ENCODE results near the gene PLXNA2.

Gene PLXNA2

DNA sequence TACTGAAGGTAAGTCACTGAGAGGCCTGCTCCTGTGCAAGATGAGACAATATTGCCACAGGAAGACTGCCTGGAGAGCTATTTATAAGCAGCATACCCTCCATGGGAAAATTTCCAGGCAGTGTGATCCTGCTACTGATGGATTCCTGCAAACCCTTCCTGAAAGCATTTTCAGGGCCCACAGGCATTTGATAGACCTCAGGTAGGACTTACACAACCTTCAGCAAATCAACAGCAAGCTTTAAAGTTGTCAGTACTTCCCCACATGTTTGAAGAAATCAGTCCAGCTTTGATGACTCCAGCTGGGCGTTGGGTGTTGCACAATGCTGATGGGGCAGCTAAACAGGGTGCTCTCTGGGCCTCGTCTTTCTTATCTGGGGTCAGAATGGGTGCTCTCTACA lies 108.8 kb downstream of the PLXNA2 start:
- no peak for DNase-seq

GRCh38 chr1:208134491-208134890 lies 109.7 kb downstream of the PLXNA2 start:
- DNase-seq: no peak

DNA sequence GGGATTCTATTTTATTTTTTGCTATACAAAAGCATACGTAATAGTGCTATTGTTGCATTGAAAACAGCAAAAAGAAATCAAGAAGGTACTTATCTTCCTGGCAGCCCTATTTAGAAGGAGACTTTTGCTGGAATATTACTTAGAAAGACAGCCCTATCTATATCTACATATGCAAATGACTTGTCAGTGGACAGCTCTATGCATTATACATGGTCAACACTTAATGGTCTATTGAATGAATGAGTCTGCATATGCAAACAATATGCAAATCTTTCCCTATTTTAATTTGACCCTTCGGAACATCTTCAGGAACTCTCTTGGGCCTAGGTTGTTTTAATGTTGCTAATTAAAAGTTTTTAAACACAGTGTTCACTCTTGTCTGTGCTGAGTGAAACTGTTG lies 110.8 kb downstream of the PLXNA2 start:
- DNase-seq: no peak

DNA sequence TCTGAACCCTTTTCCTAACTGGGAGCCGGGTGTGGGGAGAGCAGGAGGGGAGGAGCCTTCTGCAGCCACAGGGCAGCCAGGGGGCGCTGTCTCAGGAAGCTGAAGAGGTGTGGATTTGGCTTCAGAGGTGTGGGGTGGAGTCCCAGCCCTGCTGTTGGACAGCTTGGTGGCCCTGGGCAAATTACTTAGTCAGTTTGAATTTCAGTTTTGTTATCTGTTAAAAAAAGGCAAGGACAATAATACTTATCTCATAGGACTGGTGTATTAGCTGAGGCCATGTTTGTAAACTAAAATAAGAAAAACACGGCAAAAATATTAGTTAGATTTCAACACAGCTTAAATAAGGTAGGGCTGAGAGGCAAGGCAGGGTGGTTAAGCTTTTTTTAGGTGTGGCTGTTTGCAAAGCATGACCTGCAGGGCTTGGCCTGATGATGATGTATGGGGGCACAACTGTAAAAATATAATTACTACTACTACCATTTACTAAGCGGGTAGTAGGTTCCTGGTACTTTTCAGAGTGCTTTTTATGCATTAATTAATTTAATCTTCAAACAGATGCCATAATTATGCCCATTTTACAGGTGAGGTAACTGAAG lies 111.8 kb downstream of the PLXNA2 start:
- DNase-seq: peak; percentile 44

DNA sequence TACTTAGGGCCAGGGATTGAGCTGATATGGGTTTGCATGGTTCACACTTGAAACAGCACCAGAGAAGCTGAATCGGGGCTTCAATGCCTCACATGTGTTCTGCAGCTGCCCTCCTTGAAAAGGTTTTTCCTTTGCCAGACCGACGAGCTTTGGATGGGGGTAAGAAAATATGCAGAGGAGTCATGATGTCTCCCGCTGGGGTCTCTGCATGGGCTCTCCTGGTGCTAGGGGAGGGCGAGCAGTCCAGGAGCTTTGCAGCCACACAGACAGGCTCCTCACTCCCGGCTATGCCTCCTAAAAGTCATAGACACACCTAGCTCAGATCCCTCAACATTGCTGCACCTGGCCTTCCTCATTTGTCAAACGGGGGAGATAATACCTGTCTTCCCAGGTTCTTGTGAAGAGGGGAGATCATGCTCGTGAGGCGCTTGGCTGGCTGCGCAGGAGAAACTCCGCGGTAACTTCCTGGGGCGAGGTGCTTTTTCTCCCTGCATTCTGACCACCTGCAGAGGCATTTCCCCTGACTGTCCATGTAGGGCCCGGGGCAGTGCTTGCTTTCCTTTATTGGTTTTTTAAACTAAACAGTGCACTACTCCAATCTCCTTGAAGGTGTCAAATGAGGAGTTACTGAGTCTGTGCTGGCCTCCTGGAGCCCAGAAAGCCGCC lies 112.4 kb downstream of the PLXNA2 start:
- DNase-seq: no peak

- DNase-seq: no peak
These were observed 114.7 kb downstream of the PLXNA2 start for GRCh38 chr1:208129487-208129886.

- DNase-seq: no peak
These were observed 115.1 kb downstream of the PLXNA2 start for GRCh38 chr1:208129060-208129459.

DNA sequence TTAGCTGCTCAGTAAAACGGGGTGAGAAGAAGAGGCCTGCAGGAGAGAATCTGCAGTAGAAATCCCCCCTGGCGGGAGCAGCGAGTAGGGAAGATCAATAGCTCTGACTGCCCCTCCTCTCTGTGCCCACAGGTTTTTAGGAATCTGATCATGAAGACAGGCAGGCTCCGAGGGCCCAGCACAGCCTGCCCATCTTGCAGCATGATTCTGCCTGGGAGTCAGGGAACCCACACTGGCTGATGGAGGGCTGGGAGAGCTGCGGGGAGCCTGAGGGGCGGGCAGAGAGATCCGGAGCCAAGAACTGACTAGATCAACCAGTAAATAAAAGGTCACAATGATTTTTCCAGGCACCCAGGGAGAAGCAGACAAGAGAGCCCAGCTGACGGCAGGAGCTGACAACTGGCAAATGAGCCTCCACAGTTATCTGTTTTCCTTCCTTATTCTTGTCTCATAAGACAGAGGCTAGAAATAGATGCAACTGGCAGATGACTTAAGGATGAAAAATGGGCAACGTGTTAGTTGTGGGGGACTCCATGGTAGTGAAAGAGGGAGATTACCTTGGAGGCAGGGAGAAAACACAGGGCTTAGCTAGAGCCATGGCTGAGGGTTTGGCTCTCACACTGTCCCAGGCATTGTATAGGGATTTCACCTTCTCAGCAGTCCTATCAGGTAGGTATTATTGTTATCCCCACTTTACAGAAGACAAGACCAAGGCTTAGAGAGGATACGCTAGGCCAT lies 116.2 kb downstream of the PLXNA2 start:
- no peak for DNase-seq

- DNase-seq: no peak
These were observed 116.9 kb downstream of the PLXNA2 start for GRCh38 chr1:208127284-208127683.

DNA sequence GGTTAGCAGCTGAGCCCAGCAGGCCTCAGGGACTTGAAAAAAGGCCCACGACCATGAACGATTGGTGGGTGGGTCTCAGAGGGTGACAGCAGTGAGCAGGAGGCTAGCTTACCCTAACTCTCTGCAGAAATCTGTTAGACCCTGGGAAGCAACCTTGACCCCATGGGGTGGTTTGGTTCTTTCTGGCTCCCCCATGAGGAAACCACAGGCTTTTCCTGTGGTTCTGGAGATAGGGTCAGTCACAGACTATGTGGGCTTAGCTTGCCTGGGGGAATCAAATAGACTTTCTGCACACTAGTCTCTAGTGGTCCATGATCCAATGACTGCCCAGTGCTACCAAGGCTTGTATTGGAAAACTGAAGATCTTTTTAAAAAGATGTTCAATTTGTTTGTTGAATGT lies 118.1 kb downstream of the PLXNA2 start:
- no peak for DNase-seq

GRCh38 chr1:208122612-208123358 lies 121.4 kb downstream of the PLXNA2 start:
- DNase-seq: no peak

DNA sequence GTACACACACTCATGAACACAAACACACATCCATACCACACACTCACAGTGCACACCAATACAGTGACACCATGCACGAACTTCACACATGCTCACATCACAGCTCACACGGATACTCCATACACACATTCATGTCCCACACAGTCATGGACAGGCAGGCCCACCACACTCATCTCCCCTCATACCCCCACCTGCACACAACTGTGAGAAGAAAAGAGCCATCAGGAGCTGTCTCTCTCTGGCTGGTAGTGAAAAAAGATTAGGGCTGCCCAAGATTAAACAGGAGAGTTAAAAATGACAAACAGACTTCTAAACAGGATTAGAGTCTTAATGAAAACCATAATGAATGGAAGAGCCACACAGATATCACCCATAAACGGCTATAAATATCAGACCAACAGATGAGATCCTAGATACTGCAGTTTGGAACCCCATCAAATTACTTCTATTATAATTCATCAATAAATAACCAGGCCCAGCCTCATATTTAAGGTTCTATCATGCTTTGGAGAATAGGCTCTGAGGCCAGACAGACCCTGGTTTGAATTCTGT lies 122.3 kb downstream of the PLXNA2 start:
- DNase-seq: no peak

DNA sequence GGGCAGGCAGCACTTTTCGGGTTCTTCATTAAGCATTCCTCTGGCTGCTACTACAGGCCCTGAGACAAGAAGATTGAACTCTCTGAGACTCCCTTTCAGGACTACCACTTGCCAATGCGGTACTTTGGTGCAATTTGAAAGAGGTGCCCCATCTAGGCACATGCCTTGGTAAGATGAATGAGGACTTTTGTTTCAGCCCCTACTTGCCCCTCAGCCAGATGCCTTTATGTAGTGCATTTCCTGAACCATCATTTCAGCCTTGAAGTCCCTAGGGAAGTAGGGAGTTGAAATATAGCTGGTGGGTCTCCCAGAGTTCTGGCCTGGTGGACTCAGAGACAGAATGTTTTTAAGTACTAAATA lies 123.8 kb downstream of the PLXNA2 start:
- no peak for DNase-seq

GRCh38 chr1:208118841-208119606 lies 125.2 kb downstream of the PLXNA2 start:
- no peak for DNase-seq

GRCh38 chr1:208118306-208118705 lies 125.9 kb downstream of the PLXNA2 start:
- no peak for DNase-seq

GRCh38 chr1:208117826-208118225 lies 126.4 kb downstream of the PLXNA2 start:
- no peak for DNase-seq

DNA sequence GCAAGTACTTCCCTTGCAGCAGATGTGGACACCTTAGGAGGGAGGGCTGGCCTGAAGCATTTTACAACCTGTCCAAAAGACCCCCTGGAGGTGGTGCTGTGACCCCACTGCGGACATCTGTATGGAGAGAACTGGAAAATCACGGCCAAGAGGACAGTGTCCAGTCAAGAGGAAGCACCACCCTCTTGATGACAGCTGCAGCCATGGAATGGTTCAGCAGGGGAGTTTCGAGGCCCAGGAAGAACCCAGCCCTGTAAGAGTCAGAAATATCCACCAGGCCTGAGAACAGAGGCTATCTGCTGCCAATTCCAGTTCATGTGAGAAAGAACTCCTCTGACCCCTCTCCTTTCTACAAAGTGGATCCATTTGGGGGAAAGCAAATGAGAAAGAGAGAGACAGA lies 126.8 kb downstream of the PLXNA2 start:
- DNase-seq: no peak

GRCh38 chr1:208115924-208116640 lies 128.1 kb downstream of the PLXNA2 start:
- no peak for DNase-seq

DNA sequence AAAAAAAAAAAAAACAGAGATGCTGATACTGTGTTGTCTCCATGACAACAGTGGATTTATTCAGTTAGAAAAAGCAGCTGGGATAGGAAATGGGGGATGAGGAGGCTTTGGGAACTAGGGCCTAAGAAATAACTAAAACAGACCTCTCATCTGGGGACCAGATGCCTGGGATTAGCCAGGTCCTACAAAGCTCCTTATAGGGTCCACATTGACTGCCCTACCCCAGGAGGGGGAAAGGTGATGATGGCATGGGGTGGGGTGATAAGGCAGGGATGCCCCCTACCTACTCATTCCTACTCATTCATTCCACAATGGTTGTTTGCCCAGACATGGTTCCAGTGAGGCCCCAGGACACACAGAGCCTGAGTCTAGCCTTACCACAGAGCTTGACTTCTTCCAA lies 131.2 kb downstream of the PLXNA2 start:
- no peak for DNase-seq

GRCh38 chr1:208112401-208112800 lies 131.8 kb downstream of the PLXNA2 start:
- no peak for DNase-seq

DNA sequence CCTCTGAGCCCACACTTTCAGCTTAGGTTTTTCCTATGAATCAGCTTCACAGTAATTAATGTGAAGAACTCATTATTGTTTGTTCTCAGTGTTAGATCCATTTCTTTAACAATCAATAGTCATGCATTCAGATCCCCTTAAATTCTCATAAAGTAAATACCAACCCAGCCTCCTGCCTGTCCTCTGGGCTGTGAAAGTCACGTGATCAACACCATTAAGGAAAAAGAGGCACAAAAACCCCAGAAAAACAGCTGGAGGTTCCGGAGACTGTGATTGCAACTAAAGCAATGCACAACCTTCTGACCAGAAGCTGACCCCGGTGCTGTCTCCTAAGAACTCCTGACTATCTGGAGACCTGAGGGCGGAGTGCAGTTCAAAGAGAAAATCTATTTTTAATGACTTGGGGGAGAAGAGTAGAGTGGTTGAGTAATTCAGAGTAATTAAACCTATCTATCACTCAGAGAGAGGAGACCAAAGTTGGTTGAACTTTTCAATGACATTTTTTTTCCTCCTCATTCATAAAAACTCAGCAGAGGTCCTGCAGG lies 132.5 kb downstream of the PLXNA2 start:
- DNase-seq: no peak

DNA sequence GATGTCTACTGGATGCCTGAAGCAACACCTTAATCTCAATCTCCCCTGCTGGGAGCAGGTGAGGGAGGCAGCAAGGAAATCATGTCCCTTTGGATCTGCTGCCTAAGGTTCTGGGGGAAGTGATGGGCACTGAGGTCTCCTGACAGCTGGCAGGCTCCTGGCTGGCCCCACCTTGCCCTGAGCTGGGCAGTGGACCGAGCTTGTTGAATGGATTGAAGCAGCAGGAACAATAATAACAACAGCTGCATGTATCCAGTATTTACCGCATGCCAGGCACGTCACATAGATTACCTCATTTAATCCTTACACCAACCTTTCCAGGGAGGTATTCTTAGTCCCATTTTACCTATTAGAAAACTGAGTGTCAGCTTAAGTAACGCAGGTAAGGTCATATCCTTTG lies 133.9 kb downstream of the PLXNA2 start:
- no peak for DNase-seq
